HCT116 (cell line): Measurements from ENCODE around the gene AQP10. TPM values are rescaled to one million over a fixed set of nuclear protein-coding genes. Genes with fewer than 3 reads are reported as not detected.

ENCODE experiments used
- ATAC-seq: fragments of 200-7000 bp; cut with Tn5 transposase; 2 replicates; pipeline ENCODE4 v1.9.1; 2020; ENCODE audit warnings: mild to moderate bottlenecking, moderate library complexity
- BruUV-seq: library from RNA; stranded (reverse); fragments of 400-500 nt; replicated peaks from 2 replicates; lab custom pipeline; 2021; lab: Mats Ljungman, UMichigan
- CTCF ChIA-PET: fragments of 300-600 bp; sonication (Branson Sonifier 250); formaldehyde crosslinking; loops from one replicate; lab custom pipeline; 2021; ENCODE audit warnings: antibody characterized with exemption; lab: Charles Lee
- POLR2A ChIA-PET: fragments of 300-600, 350-600 bp; sonication (Branson Sonifier 250); formaldehyde crosslinking; loops from one replicate; lab custom pipeline; 2021; ENCODE audit warnings: antibody characterized with exemption; lab: Charles Lee
- RAD21 ChIA-PET, 2 experiments: fragments of 300-600 bp; sonication (Branson Sonifier 250); formaldehyde crosslinking; loops; one replicate each; lab custom pipeline; 2023; ENCODE audit warnings: low total read pairs in 2 of 2; ENCODE audit not compliant: uncharacterized antibody in 2 of 2, unreplicated experiment in 2 of 2, low non-redundant PET in 1 of 2; lab: Charles Lee
- DNase-seq: peaks from one replicate; pipeline ENCODE4 v3.0.0-alpha.2; 2010; ENCODE audit warnings: low read depth, low spot score
- H2AFZ ChIP-seq: fragments of 200-600 bp; shearing (Covaris generic), sonication (generic); 2 replicates; pipeline ENCODE4 v1.6.1; 2017; ENCODE audit warnings: low read depth, mixed run types, mixed read lengths, antibody characterized with exemption, low read length; ENCODE audit not compliant: poor library complexity, severe bottlenecking
- H3K27ac ChIP-seq: 2 replicates; pipeline ENCODE4 v1.5.1; 2012; ENCODE audit warnings: low read depth, low read length
- H3K27me3 ChIP-seq: fragments of 200-600 bp; sonication (generic); 2 replicates; pipeline ENCODE4 v1.6.1; 2016; ENCODE audit warnings: mixed run types, low read length, mixed read lengths; ENCODE audit not compliant: insufficient read depth
- H3K36me3 ChIP-seq, 2 experiments: fragments of 200-500 bp in 1 of 2; fragments of 200-600 bp in 1 of 2; sonication (Bioruptor generic) in 1 of 2; sonication (generic) in 1 of 2; 2 replicates each; pipeline versions ENCODE4 v1.5.1 to v1.6.1; 2014 to 2016; ENCODE audit warnings: low read length in 2 of 2, inconsistent platforms in 1 of 2, mixed read lengths in 1 of 2, mixed run types in 1 of 2; ENCODE audit not compliant: insufficient read depth in 2 of 2, control insufficient read depth in 1 of 2
- H3K4me1 ChIP-seq, 2 experiments: fragments of 200-600 bp in 1 of 2; sonication (generic) in 1 of 2; 2 replicates each; pipeline versions ENCODE4 v1.5.1 to v1.6.1; 2012 to 2017; ENCODE audit warnings: low read length in 2 of 2, inconsistent platforms in 1 of 2, mild to moderate bottlenecking in 1 of 2, mixed read lengths in 1 of 2, mixed run types in 1 of 2, moderate library complexity in 1 of 2; ENCODE audit not compliant: insufficient read depth in 2 of 2, control insufficient read depth in 1 of 2
- H3K4me2 ChIP-seq: fragments of 200-600 bp; sonication (generic); 2 replicates; pipeline ENCODE4 v1.6.1; 2017; ENCODE audit warnings: mixed run types, low read length, mixed read lengths
- H3K4me3 ChIP-seq, 2 experiments: fragments of 200-600 bp in 1 of 2; sonication (generic) in 1 of 2; replicated peaks in 1 of 2; 2 replicates each; pipeline ENCODE4 v1.5.1; 2011 to 2016; ENCODE audit warnings: low read length in 2 of 2, control low read depth in 1 of 2, low read depth in 1 of 2, mild to moderate bottlenecking in 1 of 2, mixed read lengths in 1 of 2, mixed run types in 1 of 2
- H3K79me2 ChIP-seq: fragments of 200-600 bp; sonication (generic); 2 replicates; pipeline ENCODE4 v1.6.1; 2017; ENCODE audit warnings: mild to moderate bottlenecking, mixed run types, low read length, moderate library complexity, mixed read lengths; ENCODE audit not compliant: insufficient read depth
- H3K9ac ChIP-seq: fragments of 200-600 bp; sonication (generic); 2 replicates; pipeline ENCODE4 v1.6.1; 2016; ENCODE audit warnings: low read length, mixed read lengths
- H3K9me2 ChIP-seq: fragments of 200-600 bp; sonication (generic), shearing (Covaris generic); 2 replicates; pipeline ENCODE4 v1.6.1; 2017; ENCODE audit warnings: mixed run types, mild to moderate bottlenecking, moderate library complexity; ENCODE audit not compliant: insufficient read depth
- H3K9me3 ChIP-seq, 2 experiments: fragments of 200-500 bp in 1 of 2; fragments of 200-600 bp in 1 of 2; sonication (Bioruptor generic) in 1 of 2; sonication (generic) in 1 of 2; 2 replicates each; pipeline ENCODE4 v1.6.1; 2014 to 2017; ENCODE audit warnings: low read length in 2 of 2, mixed read lengths in 2 of 2, inconsistent platforms in 1 of 2, low read depth in 1 of 2, mild to moderate bottlenecking in 1 of 2, mixed run types in 1 of 2, moderate library complexity in 1 of 2; ENCODE audit not compliant: control insufficient read depth in 1 of 2, insufficient read depth in 1 of 2
- H4K20me1 ChIP-seq: fragments of 200-600 bp; sonication (generic), shearing (Covaris generic); 2 replicates; pipeline ENCODE4 v1.6.1; 2017; ENCODE audit warnings: mixed run types, mild to moderate bottlenecking, moderate library complexity; ENCODE audit not compliant: insufficient read depth
- CBX3 ChIP-seq: IDR thresholded peaks from 2 replicates; pipeline ENCODE4 v1.6.1; 2012; ENCODE audit warnings: low read depth
- EGR1 ChIP-seq: IDR thresholded peaks from 2 replicates; pipeline ENCODE4 v1.6.1; 2012; ENCODE audit warnings: low read depth
- EZH2 ChIP-seq: fragments of 200-600 bp; sonication (generic); IDR thresholded peaks from 2 replicates; pipeline ENCODE4 v1.6.1; 2017; ENCODE audit warnings: antibody characterized with exemption, mixed run types
- FOSL1 ChIP-seq: IDR thresholded peaks from 2 replicates; pipeline ENCODE4 v1.6.1; 2012; ENCODE audit warnings: low read depth
- POLR2AphosphoS5 ChIP-seq: IDR thresholded peaks from 2 replicates; pipeline ENCODE4 v1.6.1; 2011; ENCODE audit warnings: mild to moderate bottlenecking, low read depth, low read length, moderate library complexity
- SIN3A ChIP-seq: IDR thresholded peaks from 2 replicates; pipeline ENCODE4 v1.6.1; 2012; ENCODE audit warnings: low read depth
- SRF ChIP-seq: IDR thresholded peaks from 2 replicates; pipeline ENCODE4 v1.6.1; 2012; ENCODE audit warnings: low read depth
- YY1 ChIP-seq: IDR thresholded peaks from 2 replicates; pipeline ENCODE4 v1.6.1; 2011; ENCODE audit warnings: low read length, low read depth, moderate library complexity, mild to moderate bottlenecking; ENCODE audit not compliant: insufficient replicate concordance; ENCODE audit errors: extremely low read depth
- ZNF274 ChIP-seq: fragments of 200-500 bp; sonication (Bioruptor generic); IDR thresholded peaks from 2 replicates; pipeline ENCODE4 v1.6.1; 2014; ENCODE audit warnings: mild to moderate bottlenecking, low read depth, low read length, inconsistent platforms
- intact Hi-C: fragments of 100-400 bp; cut with micrococcal nuclease; formaldehyde crosslinking; loops from 2 replicates; pipeline ENCODE4 v1.10.0; 2022
- total RNA-seq: library from RNA; stranded (reverse); gene quantifications from one replicate; pipeline ENCODE4 v1.2.1, GENCODE V29; 2021; ENCODE audit not compliant: unreplicated experiment
- TF ChIP-seq, protein P1 (sequence below): IDR thresholded peaks from 2 replicates; pipeline ENCODE4 v1.6.1; 2012; ENCODE audit warnings: low read depth
- TF ChIP-seq, protein P2 (sequence below): IDR thresholded peaks from 2 replicates; pipeline ENCODE4 v1.6.1; 2012
- TF ChIP-seq, protein P3 (sequence below): IDR thresholded peaks from 2 replicates; pipeline ENCODE4 v1.6.1; 2012
- TF ChIP-seq, protein P4 (sequence below), 3 experiments: fragments of 200-600 bp in 1 of 3; sonication (generic) in 1 of 3; IDR thresholded peaks in 2 of 3; conservative IDR thresholded peaks in 1 of 3; 2 replicates each; pipeline ENCODE4 v1.5.1; 2012 to 2017; ENCODE audit warnings: low read depth in 2 of 3, low read length in 2 of 3, antibody characterized with exemption in 1 of 3, borderline replicate concordance in 1 of 3, control low read depth in 1 of 3, mild to moderate bottlenecking in 1 of 3, mixed read lengths in 1 of 3, mixed run types in 1 of 3, moderate library complexity in 1 of 3; ENCODE audit not compliant: insufficient read depth in 1 of 3

The AQP10 gene
- total RNA-seq, 1 experiment from 2014 or later, result not detected

DNA sequence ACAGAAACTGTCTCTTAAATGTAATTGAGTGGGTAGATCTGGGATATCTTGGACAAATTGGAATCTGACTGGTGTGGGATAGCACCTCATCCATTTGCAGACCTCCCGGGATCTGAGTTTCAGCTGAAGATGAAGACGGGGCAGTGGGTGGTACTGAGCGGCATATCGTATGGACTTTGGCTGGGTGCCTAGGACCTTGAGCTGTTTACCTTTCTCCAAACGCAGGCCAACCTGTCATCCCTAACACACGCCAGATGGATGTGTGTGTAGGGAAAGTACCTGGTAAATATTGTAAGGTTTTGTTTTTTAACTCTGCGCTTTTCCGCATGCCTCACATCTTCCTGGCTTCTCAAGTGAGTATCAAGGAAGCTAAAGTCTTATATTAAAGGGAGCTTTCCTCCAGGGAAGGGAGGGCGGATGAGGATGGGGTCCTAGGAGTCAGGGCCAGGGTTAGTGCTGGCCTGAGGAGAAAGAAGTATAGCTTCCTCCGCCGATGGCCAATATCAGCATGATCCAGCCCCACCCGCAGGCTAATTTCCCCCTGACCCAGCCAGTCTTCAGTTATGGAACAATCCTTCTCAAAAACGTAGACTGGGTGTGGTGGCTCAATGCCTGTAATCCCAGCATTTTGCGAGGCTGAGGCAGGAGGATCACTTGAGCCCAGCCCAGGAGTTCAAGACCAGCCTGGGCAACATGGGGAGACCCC lies 30.6 kb downstream of the AQP10 start (continued):
- TF ChIP-seq, protein P1, sequence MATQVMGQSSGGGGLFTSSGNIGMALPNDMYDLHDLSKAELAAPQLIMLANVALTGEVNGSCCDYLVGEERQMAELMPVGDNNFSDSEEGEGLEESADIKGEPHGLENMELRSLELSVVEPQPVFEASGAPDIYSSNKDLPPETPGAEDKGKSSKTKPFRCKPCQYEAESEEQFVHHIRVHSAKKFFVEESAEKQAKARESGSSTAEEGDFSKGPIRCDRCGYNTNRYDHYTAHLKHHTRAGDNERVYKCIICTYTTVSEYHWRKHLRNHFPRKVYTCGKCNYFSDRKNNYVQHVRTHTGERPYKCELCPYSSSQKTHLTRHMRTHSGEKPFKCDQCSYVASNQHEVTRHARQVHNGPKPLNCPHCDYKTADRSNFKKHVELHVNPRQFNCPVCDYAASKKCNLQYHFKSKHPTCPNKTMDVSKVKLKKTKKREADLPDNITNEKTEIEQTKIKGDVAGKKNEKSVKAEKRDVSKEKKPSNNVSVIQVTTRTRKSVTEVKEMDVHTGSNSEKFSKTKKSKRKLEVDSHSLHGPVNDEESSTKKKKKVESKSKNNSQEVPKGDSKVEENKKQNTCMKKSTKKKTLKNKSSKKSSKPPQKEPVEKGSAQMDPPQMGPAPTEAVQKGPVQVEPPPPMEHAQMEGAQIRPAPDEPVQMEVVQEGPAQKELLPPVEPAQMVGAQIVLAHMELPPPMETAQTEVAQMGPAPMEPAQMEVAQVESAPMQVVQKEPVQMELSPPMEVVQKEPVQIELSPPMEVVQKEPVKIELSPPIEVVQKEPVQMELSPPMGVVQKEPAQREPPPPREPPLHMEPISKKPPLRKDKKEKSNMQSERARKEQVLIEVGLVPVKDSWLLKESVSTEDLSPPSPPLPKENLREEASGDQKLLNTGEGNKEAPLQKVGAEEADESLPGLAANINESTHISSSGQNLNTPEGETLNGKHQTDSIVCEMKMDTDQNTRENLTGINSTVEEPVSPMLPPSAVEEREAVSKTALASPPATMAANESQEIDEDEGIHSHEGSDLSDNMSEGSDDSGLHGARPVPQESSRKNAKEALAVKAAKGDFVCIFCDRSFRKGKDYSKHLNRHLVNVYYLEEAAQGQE, result no peak
- TF ChIP-seq SRF, result no peak
- no peak for TF ChIP-seq ZNF274
- no peak for TF ChIP-seq EZH2
- TF ChIP-seq, protein P2, sequence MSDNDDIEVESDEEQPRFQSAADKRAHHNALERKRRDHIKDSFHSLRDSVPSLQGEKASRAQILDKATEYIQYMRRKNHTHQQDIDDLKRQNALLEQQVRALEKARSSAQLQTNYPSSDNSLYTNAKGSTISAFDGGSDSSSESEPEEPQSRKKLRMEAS, result no peak
- no peak for TF ChIP-seq POLR2AphosphoS5

DNA sequence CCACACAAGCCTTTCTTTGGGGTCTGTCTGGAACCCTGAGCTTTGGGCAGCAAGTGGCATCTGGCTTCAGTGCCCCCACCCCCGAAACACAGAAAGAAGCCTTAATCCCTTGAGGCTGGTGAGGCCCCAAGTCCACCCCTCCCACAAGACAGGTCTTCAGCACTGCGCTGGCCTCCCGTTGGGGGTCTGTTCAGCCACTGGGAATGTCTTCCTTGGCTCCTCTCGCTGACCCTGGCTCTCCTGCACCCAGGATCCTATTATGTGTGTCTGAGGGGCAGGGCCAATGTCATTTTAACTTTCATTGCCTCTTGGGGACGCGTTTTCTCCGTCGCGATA lies 31.3 kb downstream of the AQP10 start:
- CTCF ChIA-PET, result interaction anchor here (0.8 kb wide), 1 partner anchor 17 kb away, joined by 4 read pairs; no protein-coding TSS in a partner anchor
- Histone ChIP-seq H3K27me3 (no peaks in the 10 kb centered on the region), H3K9ac (peak overlapping the region; percentile 55; the same call in 1 of the 2 replicates), H3K36me3 (peaks cover 0 to 5% of the 10 kb centered on the region in 2 experiments; a peak in 1 of 4 replicates), H2AFZ (no peak overlapping the region), H3K9me3 (no peaks in the 10 kb centered on the region), H3K27ac (peak overlapping the region; percentile 72), H3K4me2 (peak overlapping the region; percentile 88), H3K4me1 (peaks cover 21 to 25% of the 10 kb centered on the region in 2 experiments), H3K9me2 (no peaks in the 10 kb centered on the region), H3K79me2 (no peaks in the 10 kb centered on the region), H3K4me3 (peak overlapping the region; percentile 45 to 57), H4K20me1 (no peaks in the 10 kb centered on the region)
- no peak; the same call in 1 of the 2 replicates for ATAC-seq
- TF ChIP-seq, protein P3, sequence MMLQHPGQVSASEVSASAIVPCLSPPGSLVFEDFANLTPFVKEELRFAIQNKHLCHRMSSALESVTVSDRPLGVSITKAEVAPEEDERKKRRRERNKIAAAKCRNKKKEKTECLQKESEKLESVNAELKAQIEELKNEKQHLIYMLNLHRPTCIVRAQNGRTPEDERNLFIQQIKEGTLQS, result no peak
- TF ChIP-seq EZH2 (no peak), YY1 (no peak), EGR1 (no peak), ZNF274 (no peak), CBX3 (no peak), FOSL1 (no peak), SRF (no peak), SIN3A (no peak)
- TF ChIP-seq, protein P4, sequence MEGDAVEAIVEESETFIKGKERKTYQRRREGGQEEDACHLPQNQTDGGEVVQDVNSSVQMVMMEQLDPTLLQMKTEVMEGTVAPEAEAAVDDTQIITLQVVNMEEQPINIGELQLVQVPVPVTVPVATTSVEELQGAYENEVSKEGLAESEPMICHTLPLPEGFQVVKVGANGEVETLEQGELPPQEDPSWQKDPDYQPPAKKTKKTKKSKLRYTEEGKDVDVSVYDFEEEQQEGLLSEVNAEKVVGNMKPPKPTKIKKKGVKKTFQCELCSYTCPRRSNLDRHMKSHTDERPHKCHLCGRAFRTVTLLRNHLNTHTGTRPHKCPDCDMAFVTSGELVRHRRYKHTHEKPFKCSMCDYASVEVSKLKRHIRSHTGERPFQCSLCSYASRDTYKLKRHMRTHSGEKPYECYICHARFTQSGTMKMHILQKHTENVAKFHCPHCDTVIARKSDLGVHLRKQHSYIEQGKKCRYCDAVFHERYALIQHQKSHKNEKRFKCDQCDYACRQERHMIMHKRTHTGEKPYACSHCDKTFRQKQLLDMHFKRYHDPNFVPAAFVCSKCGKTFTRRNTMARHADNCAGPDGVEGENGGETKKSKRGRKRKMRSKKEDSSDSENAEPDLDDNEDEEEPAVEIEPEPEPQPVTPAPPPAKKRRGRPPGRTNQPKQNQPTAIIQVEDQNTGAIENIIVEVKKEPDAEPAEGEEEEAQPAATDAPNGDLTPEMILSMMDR (IDR thresholded peaks at IDR 0.05 in 2 of 3, conservative IDR thresholded peaks at IDR 0.05 in 1 of 3; ENCODE audit: borderline replicate concordance in 1 of 3, insufficient read depth in 1 of 3, low read depth in 2 of 3, low read length in 2 of 3), result no peak
- intact Hi-C loops, result loop anchor here (5.0 to 10.0 kb wide), 2 partner anchors 80 to 193 kb away; no protein-coding TSS in a partner anchor
- BruUV-seq, result no TSS peak
- RAD21 ChIA-PET, result interaction anchor here in 1 of 2 experiments (1.0 to 1.2 kb wide), 2 partner anchors 17 to 194 kb away, joined by 3 read pairs; no protein-coding TSS in a partner anchor
- DNase-seq, result no peak
- POLR2A ChIA-PET, result no interaction called here
